AG04450 (cell line): ENCODE measurements around the gene ZBTB20. TPM values are rescaled to one million over a fixed set of nuclear protein-coding genes. Genes with fewer than 3 reads are reported as not detected.

Source experiments
- CTCF ChIA-PET: fragments of 300-600, 350-600 bp; formaldehyde crosslinking; extraction: SDS; loops from one replicate; lab custom pipeline; 2022; ENCODE audit warnings: antibody characterized with exemption, inconsistent platforms; lab: Charles Lee
- POLR2A ChIA-PET: fragments of 350-600 bp; formaldehyde crosslinking; extraction: SDS; loops from one replicate; lab custom pipeline; 2021; ENCODE audit warnings: antibody characterized with exemption, inconsistent platforms; lab: Yijun Ruan, JAX
- DNase-seq: peaks from one replicate; pipeline ENCODE4 v3.0.0-alpha.2; 2011; ENCODE audit warnings: low read depth, low spot score
- H3K27ac ChIP-seq: one replicate; pipeline ENCODE4 v1.5.1; 2012; ENCODE audit warnings: low read depth, low read length, control low read depth
- H3K27me3 ChIP-seq: one replicate; pipeline ENCODE4 v1.6.0; 2012; ENCODE audit warnings: low read length; ENCODE audit not compliant: control insufficient read depth, insufficient read depth
- H3K4me3 ChIP-seq: 2 replicates; pipeline ENCODE4 v1.5.1; 2011; ENCODE audit warnings: mild to moderate bottlenecking, low read depth, low read length, control low read depth
- H3K9me3 ChIP-seq: 2 replicates; pipeline ENCODE4 v1.5.1; 2012; ENCODE audit warnings: low read length; ENCODE audit not compliant: control insufficient read depth, insufficient read depth
- polyA plus RNA-seq: library from polyadenylated mRNA; depleted of rRNA; stranded (reverse); fragments of >200 nt; gene quantifications from 2 replicates; pipeline ENCODE4 v1.2.3, GENCODE V29; 2011
- TF ChIP-seq, protein P1 (sequence below): IDR thresholded peaks from 2 replicates; pipeline ENCODE4 v1.5.1; 2011; ENCODE audit warnings: low read depth, low read length, control low read depth, inconsistent platforms

The ZBTB20 gene
- polyA plus RNA-seq, 1 experiment = 3.0 TPM

DNA sequence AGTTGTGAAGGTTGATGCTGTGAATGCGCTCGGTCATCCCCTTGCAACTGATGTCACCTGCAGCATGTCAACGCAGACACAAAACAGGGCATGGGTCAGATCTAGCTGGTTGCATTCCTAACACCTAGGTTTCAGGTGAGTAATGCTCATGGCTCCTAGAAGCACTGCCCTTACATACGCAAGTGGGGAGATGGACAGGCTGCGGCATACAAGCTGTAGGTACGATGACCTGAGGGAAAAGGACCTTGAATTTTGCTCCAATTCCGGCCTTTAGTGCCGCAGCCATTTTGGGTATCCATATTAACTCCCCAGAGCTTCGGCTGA lies 795.3 kb downstream of the ZBTB20 start:
- Histone ChIP-seq H3K27me3 (no peaks in the 10 kb centered on the region), H3K4me3 (no peak overlapping the region), H3K9me3 (peaks cover 11% of the 10 kb centered on the region), H3K27ac (no peak overlapping the region)
- TF ChIP-seq, protein P1, sequence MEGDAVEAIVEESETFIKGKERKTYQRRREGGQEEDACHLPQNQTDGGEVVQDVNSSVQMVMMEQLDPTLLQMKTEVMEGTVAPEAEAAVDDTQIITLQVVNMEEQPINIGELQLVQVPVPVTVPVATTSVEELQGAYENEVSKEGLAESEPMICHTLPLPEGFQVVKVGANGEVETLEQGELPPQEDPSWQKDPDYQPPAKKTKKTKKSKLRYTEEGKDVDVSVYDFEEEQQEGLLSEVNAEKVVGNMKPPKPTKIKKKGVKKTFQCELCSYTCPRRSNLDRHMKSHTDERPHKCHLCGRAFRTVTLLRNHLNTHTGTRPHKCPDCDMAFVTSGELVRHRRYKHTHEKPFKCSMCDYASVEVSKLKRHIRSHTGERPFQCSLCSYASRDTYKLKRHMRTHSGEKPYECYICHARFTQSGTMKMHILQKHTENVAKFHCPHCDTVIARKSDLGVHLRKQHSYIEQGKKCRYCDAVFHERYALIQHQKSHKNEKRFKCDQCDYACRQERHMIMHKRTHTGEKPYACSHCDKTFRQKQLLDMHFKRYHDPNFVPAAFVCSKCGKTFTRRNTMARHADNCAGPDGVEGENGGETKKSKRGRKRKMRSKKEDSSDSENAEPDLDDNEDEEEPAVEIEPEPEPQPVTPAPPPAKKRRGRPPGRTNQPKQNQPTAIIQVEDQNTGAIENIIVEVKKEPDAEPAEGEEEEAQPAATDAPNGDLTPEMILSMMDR = no peak
- POLR2A ChIA-PET = no interaction called here
- CTCF ChIA-PET = no interaction called here
- DNase-seq = no peak

DNA sequence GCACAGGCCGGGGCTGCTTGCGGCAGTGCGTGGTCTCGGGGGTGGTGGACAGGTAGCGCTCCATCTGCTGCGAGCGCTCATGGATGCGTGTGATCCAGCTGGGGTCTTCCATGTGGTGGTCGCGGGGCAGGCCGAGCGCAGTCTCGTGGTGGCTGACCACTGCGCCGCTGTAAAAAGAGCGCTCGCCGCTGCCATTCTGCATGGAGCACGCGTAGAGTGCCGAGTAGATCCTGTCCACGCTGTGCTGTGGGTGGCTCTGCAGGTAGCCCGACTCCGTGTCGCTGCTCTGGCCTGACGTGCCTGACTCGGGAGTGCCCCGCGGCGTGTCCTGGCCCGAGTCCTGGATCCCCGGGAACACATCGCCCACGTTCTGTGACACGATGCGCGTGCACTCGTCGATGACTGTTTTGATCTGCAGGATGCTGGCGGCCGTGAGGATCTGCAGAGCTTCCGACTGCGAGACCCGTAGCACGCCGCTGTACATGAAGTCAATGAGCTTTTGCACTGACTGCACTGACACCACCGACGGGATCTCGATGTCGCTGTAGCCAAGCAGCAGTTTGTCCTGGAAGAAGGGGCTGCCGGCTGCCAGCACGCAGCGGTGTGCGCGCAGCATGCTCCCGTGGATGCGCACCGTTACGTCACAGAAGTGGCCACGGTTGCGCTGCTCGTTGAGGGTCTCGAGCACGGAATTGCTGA lies 795.8 kb downstream of the ZBTB20 start:
- Histone ChIP-seq H3K27me3 (no peaks in the 10 kb centered on the region), H3K9me3 (peaks cover 11% of the 10 kb centered on the region), H3K27ac (no peak overlapping the region), H3K4me3 (no peak overlapping the region)
- TF ChIP-seq, protein P1 = no peak
- ChIA-PET CTCF (no interaction called here), POLR2A (no interaction called here)
- DNase-seq = no peak

DNA sequence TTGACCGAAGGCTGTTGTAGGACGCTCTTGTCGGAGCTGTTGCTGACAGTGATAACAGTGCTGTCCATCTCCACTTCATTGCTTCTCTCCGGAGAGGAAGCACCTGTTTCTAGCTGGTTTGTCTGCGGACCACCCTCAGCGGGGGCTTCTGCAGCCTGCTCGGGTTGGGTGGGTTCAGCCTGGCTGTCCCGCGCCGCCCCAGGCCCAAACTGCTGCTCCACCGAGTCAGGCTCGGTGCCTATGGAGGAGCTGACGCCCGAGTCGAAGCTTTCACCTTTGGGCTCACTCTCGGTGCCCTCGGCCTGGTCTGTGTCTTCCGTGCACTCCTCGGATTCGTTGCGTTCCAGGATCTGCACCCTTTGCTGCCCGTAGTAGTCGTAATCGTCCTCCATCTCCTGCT lies 796.4 kb downstream of the ZBTB20 start:
- no peaks in the 10 kb centered on the region for H3K27me3 ChIP-seq
- POLR2A ChIA-PET = no interaction called here
- peaks cover 11% of the 10 kb centered on the region for H3K9me3 ChIP-seq
- TF ChIP-seq, protein P1 = no peak
- CTCF ChIA-PET = no interaction called here
- H3K4me3 ChIP-seq = no peak overlapping the region
- no peak for DNase-seq
- H3K27ac ChIP-seq = no peak overlapping the region

DNA sequence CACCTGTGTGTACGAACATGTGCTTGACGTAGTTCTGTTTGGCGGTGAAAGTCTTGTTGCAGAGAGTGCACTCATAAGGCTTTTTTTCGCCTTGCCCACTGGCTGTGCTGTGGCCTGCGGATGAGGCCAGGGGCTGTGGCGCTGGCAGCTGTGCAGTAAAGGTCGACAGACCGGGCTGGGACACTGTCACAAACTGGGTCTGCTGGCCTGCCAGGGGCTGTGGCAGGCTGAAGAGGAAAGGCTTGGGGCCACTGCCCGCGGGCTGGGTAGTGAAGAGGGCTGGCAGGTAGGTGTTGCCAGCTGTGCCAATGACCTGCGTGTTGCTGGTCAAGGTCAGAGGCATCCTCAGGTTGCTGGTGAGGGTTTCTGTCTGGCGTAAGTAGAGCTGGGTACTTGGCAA lies 796.8 kb downstream of the ZBTB20 start:
- CTCF ChIA-PET = no interaction called here
- H3K9me3 ChIP-seq = peaks cover 11% of the 10 kb centered on the region
- H3K4me3 ChIP-seq = no peak overlapping the region
- no peaks in the 10 kb centered on the region for H3K27me3 ChIP-seq
- DNase-seq = no peak
- H3K27ac ChIP-seq = no peak overlapping the region
- TF ChIP-seq, protein P1 = no peak
- POLR2A ChIA-PET = no interaction called here

DNA sequence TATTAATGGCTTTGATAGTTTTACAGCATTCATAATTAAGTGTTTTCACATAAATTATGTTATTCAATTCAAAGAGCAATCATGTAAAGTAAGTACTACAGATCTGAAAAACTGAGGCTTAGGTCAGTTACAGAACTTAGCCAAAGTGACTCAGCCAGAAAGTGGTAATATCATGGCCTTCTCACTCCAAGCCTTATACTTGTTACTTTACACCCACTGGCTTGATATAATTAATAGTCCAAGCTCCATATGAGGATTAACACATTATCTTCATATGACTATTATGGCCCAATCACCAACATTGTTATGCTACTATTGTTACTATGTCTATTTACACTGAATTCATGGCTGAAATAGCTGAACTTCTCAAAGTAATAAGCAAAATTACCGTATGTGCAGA lies 802.6 kb downstream of the ZBTB20 start:
- TF ChIP-seq, protein P1 = no peak
- Histone ChIP-seq H3K27me3 (no peaks in the 10 kb centered on the region), H3K27ac (no peak overlapping the region), H3K4me3 (no peak overlapping the region), H3K9me3 (no peaks in the 10 kb centered on the region; the same call in 1 of the 2 replicates)
- ChIA-PET CTCF (interaction anchor here (2.8 kb wide), 1 partner anchor 8 kb away, joined by 7 read pairs; no protein-coding TSS in a partner anchor), POLR2A (no interaction called here)
- no peak for DNase-seq
